NCI-H128 (cell line): Measurements from ENCODE around the gene FRMD4A.
"Not testable (repeated sequence)": the region's sequence is repeated elsewhere in the genome, so short reads cannot be mapped to it uniquely, and the experiment has no call there.

ENCODE experiments used
- DNase-seq: peaks from one replicate; lab custom pipeline; 2025; ENCODE audit not compliant: unreplicated experiment; lab: John Stamatoyannopoulos, UW

The FRMD4A gene

DNA sequence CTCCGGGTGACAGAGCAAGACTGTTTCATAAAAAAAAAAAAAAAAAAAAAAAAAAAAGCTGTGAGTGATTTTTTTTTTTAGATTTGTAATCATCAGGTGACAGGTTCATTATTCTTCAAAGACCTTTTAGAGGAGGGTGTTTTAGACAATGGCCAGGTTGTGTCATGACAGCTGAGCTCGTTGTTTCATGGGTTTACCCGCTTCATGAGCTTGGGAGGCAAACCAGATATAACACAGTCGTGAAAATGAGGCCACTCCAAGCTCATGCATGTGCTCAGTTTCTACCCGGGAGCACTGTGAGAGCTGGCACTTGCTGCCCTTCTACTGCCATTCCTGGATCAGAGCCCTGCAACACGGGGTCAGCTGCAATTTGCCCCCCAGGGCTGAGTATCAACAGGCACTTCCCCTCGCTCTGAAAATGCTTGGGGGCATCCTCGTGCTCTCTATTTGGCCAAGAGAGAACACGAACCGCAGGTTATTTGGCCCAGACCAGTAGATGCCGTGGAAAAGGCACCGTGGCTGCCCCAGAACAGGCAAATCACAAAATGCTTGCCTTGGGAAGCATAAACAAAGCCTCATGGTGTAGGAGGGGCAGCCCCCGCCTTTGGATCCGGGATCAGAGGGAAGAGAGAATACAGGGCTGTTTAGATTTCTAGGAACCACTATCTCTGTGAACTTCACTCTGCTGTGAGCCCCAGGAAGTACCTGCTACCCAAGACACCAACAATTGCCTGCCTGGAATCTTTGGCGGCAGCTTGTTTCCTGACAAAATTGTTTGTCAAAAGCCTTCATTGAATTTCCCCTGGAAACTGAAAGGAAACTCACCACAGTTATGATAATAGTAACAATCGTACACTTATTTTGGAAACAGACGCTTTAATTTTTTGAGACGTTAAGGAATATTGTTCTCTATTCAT, 371.0 kb downstream of the FRMD4A start:
- no peak for DNase-seq

DNA sequence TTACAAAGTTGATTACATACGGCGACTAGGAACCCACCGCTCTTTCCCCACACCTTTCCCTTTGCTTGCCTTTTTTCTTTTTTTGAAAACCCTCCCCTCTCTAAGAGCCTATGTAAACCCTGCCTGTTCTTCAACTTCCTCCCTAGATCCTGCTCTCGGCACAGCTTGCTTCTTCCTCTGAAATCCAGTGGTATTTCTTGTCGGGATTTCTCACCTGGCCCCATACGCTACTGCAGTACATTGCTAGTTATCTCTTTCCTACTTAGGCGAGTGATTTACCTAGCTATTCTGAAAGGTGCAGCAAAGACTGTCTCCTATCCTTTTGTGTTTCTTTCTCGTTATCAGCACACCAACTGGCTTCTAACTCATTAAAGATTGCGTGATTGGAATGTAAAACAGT, 372.9 kb downstream of the FRMD4A start:
- no peak for DNase-seq

DNA sequence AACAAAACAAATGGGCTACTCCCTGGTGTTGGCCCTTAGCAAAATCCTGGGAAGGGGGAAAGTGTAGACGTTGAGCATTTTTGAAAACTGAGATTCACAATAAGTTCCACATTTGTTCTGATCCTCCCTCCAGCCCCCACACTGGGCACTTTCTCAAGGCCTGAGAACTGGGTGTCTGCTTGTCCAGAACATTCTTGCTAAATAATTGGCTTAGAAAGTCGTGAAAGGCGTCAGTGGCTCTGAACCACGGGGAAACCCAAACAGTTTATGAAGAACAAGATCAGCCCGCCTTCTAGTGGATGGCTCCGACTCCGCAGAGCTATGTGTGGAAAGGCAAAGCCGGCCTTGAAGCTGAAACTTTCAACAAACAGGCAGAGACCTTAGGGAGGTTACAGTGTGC, 373.9 kb downstream of the FRMD4A start:
- DNase-seq = no peak

DNA sequence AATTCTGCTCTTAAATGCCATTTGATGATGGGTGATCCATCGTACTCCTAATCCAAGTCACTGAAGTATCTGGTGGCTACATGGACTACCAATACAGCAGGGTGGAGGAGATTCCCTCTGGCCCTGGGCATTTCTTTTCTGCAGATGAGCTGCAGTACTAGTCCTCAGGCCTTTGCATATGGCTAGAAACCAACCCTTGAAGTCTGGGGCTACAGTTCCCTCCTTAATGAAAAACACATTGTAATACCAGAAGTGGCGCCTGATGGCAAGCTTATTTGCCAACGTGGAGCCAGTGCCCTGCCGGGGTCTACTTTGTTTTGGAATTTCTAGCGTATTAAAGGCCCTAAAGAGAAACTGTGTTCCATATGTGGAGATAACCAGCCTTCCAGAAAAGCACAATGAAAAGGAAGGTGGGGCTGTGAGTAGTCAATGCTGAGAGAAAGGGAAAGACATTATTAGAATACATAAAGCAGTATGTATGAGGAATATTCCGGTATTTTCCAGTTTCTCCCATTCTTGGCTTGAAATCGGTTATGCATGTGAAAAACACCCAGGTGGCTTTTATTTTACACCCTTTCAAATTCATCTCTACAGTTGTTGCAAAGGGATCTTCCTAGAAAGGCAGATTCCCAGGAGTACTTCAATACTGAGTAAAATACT, 375.2 kb downstream of the FRMD4A start:
- no peak for DNase-seq

DNA sequence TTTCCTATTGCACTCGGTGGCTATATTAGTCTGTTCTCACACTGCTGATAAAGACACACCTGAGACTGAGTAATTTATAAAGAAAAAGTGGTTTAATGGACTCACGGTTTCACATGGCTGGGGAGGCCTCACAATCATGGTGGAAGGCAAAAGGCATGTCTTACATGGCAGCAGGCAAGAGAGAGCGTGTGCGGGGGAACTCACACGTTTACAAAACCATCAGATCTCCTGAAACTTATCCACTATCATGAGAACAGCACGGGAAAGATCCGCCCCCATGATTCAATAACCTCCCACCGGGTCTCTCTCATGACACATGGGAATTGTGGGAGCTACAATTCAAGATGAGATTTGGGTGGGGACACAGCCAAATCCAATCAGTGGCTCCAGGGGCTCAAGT, 376.5 kb downstream of the FRMD4A start:
- DNase-seq = not testable (repeated sequence)

DNA sequence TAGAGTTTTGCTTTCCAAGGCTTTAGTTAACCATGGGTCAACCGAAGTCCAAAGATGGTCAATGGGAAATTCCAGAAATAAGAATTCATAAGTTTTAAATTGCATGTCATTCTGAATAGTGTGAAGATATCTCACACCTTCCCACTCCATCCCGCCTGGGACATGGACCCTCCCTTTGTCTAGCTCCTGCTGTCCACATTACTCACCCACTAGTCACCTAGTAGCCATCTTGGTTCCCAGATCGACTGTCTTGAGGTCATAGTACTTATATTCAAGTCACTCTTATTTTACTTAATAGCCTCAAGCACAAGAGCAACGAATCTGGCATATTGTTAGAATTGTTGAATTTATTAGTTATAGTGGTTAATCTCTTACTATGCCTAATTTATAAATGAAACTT, 377.4 kb downstream of the FRMD4A start:
- DNase-seq = no peak

DNA sequence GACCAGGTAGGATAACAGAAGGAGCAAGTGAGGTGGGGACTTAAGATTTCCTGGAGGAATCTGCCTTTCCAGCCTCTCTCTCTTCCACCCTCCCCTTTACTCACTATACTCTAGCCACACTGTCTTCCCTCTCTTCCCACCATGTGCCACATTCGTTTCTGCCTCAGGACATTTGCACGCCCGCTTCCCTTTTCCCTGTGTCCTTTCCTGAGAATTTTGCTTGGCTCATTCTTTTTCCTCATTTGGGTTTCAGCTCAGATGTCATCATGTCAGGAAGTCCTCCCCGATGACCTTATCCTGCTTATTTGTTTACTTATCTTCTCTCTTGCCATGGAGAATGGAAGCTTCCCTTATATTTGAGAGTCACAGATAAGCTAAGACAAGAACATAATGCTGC, 380.2 kb downstream of the FRMD4A start:
- DNase-seq = no peak

DNA sequence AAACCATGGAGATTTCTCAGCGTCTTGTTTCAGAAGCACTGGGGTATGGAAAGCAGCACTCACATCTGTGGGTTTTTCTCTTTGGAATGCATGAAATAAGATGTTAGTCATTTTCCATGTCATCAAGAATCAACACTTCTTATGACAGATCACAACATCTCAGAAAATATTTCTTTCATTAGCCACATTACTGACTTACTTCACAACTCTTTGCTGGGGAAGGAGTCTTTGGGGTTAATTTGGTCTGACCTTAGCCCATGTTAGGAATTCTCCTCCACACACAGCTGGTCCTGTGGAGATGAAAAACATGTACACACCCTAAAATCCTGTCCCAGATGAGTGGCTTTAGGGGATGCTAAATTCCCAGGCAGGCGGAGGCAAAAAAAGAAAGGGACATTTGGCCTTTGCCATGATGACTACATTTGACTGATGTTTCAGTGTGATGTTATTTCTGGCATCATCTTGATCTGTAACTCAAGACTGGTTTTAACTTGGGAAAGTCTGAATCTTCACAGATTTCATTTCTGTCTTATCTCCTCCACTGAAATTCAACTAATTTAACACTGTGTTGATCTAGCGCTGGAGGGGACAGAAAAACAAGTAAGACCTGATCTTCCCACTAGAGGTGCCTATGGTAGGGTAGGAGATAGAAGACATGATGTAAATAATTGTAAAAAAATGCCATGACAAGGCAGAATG, 380.7 kb downstream of the FRMD4A start:
- DNase-seq = no peak

DNA sequence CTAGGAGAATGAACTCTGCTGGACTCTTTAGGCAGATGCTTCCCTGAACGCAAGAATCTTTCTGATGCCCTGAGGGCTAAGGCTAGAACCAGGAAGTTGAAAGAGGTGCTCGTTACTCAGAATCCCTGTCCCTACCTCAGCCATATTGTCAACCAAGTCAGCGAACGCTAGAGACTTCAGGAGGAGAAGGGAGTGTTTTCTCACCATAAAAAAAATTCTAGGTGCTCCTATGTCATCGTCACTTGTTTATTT, 384.6 kb downstream of the FRMD4A start:
- DNase-seq = no peak

DNA sequence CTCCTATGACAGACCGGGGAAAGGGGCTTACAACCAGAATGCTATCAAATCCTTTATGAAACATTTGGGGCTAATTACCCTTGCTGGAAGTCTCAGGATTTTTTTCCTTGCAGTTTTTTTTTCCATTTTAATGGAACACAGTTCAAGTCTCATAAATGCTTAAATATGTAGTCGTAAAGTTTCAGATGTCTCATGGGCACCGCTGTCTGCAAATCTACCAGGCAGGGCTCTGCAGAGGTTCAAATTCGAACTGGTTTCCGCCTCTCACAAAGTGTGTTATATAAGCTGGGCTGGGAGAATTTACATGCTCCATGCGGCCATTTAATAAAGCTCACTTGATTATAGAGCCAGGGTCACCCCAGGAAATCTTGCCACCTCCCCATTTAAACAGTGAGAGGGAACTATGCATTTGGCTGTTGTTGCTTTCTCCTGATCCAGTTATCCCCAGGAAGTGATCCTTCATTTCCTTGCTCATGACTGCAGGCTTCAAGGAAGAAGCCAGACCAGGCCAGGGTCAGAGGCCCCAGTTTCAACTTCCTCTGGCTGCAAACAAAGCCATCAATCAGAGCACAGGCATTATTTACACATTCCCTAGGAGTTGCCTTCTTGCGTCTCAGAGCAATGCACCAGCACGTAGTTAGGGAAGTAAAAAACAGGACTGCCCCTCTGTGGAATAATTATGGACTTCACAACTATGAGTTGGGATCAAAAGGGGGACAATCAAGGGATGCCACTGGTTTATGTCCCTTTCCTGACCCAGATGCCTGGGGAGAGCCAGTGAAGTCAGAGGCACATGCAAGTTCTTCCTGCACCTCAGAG, 385.1 kb downstream of the FRMD4A start:
- no peak for DNase-seq

DNA sequence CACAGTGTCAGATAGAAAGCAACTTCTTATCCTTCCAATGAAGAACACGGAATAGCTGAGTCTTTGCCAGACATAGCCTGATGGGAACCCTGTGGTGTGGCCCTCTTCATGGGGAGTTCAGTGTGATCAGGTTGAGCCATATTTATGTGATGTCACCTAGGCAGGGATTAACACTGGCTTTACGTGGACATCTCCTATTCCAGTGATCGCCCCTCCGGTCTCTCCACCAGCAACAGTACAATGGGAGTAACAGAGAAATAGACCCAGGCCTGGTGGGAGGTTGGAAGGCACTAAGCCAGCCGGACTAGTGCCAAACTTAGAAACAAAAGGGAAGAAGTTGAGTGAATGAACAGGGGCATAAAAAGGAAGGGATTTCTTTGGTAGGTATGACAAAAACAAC, 385.9 kb downstream of the FRMD4A start:
- no peak for DNase-seq

DNA sequence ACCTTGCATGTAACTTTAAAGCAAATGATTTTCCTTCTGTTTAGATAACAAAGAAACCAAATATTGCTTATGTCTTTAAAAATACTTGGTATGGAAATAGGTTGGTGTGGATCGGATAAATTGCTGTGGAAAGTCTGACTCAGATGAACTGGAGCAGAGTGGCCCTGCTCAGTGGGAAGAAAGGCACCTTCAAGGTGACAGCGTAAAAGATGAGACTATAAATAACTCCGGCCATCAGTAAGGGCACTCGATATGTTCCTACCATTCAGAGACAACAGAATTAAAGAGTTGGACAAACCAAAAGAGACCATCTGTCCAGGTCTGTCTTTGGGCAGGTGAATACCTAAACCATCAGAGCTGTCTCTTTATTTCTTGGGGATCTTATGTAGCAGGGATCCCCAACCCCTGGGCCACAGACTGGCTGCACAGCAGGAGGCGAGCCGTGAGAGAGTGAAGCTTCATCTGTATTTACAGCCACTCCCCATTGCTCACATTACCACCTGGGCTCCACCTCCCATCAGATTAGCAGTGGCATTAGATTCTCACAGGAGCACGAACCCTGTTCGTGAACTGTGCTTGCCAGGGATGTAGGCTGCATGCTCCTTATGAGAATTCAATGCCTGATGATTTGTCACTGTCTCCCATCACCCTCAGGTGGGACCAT, 386.9 kb downstream of the FRMD4A start:
- no peak for DNase-seq

DNA sequence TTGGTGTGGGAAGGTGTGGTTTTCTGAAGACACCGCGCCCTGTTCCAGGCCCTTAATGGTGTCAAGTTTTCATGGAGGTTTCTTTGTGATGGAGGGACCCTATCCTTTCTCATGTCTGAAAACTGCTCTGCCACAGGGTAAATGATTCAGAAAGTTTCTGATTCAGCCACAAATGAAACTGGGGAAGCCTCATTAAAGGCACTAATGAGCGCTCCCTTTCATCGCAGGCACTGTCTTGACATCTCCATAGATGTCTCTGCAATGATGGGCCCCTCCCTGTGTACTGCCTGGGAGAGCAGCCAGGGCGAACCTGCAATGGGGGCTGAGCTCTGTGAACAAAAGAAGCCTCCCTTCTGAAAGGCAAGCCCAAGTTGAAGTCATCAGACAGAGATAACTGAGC, 388.7 kb downstream of the FRMD4A start:
- no peak for DNase-seq

DNA sequence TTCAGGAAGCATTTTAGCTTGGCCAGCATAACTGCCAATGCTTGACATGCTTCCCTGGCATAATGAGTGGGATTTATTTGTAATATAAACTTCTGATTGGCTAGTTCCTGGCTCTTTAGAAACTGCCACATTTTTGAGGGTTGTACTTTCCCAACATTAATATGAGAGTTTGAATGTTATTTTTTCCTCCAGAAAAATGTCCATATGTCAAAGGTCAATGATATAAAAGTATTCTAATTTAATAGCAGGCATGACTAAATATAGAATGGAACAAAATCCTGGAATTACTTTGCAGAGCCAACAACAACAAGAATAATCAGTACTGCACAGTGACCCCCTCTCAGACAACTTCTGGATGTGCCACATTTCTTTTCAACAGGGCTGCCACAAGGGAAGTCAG, 391.3 kb downstream of the FRMD4A start:
- DNase-seq = no peak

DNA sequence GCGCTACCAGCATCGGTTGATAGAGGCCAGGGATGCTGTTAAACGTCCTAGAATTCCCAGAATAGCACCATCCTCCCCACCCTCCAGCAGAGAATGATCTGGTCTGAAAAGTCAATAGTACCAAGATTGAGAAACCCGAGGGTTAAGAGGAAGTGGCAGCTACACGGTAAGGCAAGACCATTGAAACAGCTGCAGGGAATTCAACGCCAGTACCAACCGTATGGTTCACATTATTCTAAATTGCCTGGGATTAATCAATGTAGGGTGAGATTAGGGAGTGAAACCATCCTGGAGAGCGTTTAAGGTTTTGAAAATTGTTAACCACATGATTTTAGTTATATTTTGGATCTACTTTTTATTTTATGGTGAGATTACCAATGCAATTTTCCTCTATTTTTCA, 391.8 kb downstream of the FRMD4A start:
- no peak for DNase-seq

DNA sequence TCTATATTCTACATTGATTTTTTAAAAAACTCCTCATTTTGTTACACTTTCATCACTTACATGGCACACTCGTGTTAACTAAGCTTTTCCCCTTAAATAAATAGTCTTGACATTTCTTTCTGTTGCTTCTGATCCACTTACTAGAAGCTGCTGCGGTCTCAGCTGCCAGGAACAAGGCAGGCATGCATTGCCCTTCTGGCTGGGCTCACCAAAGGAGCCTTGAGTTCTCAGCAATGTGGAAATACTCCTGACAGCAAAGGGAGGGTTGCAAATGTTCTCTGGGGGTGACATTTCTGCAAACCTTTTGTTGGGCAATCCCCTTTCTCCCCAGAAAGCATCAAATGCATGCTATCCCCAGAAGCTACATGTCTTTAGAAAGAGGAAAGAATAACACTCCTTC, 393.9 kb downstream of the FRMD4A start:
- DNase-seq = no peak

DNA sequence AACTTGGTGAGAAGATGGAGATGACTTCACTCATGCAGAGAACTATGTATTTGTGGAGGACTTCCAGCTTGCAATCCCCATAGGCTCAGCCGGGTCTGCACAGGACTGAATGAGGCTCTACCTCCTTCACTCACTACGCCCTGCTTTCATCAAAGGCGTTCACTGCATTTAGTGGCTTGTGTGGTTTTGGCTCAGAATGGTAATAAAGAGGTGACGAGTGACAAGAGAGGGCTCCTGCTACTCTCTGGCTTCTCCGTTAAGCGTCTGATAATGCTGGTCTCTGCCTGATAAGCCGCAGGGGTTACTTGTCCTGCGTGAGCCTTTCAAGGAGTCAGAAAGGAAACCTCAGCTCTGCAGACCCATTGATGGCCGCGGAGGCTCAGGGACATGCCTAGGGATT, 400.6 kb downstream of the FRMD4A start:
- DNase-seq = no peak

DNA sequence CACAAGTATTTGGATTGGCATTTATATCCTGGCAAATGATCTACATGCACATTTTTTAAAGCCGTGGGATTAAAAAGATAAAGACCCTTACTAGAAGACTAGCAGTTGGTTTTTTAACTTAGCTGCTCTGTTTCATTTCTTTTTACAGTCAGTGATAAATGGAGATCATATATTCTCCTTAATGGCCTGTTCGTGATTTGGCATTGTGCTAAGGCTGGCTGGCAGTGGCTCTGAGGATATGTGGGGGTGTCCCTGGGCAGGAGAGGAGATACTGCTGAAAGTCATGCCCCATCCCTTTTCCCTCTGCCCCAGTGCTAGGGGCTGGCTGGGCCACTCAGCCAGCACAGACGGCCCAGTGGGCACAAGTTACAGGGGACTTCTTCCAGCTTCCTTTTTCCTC, 402.3 kb downstream of the FRMD4A start:
- DNase-seq = no peak

DNA sequence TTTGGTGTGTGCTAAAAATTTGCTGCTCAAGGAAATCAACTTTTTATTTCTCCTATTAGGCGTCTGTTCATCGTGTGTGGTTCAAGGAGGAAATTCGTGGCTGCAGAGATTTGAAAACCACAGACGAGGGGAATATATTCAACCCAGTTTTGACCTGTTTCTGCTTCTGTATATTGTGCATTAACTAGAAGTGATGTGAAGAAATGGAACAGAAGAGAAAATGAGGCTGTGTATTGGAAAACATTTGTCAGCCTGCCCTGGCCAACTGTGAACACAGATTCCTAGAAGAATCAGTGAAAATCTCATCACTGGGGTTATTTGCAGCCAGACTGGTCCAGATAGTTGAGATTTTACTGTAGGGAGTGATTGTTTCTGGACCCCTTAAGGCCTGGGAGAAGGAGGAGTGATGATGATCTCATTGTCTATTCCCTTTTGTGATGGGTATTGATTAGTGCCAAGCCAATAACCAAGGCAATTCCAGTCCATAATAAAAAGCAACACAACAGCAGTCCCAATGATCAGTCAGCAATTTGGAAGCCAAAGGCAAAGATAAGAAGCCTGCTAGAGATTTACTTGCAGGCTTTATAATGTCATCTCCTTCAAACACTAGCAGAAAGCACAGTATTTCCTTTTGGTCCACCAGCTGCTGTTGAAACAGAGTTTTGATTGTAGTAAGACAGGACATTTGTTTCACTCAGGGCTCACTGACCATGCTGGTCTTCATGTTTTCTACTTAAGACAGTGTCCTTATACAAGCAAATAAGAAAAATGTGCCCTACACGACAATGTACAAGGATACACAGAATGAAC, 404.5 kb downstream of the FRMD4A start:
- no peak for DNase-seq
